NCI-H226 (cell line): ENCODE measurements around the gene AHI1.
"Not testable (repeated sequence)": the region's sequence is repeated elsewhere in the genome, so short reads cannot be mapped to it uniquely, and the experiment has no call there.

Experiments used
- DNase-seq: peaks from one replicate; pipeline ENCODE4 v3.0.0-alpha.2; 2015

The AHI1 gene

GRCh38 chr6:135505648-135506047 is 8.1 kb upstream of the AHI1 start:
- DNase-seq, result no peak

DNA sequence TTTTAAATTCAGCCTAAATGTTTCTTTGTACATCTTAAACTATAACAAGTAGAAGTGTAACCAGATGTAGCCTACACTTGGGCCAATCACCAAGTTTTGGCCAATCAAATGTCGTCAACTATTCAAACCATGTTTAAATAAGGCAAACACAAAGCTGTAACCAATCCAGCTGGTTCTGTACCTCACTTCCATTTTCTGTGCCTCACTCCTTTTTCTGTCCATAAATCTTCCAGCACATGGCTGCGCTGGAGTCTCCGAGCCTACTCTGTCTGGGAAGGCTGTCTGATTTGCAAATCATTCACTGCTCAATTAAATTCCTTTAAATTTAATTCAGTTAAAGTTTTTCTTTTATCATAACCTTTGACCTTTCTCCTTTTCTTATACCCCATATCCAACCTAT is 7.7 kb upstream of the AHI1 start:
- DNase-seq, result no peak

DNA sequence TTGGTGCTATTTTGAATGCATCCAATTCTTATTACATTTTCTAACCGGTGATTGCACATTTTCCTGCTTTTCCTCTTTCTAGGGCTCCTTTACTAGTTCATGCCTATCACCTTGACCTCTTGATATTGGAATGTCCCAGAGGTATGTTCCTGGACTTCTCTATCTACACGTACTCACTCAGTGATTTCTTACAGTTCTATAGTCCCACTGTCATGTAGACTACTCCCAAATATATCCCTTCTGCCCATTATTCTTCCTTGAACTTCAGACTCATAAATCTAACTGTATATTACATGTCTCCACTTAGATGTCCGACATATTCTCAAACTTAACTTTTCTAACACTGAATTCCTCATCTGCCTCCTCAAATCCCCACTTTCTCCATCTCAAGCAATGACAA is 7.2 kb upstream of the AHI1 start:
- DNase-seq, result no peak

- DNase-seq, result peak; percentile 51
Measured at GRCh38 chr6:135503703-135504475, 6.3 kb upstream of the AHI1 start.

DNA sequence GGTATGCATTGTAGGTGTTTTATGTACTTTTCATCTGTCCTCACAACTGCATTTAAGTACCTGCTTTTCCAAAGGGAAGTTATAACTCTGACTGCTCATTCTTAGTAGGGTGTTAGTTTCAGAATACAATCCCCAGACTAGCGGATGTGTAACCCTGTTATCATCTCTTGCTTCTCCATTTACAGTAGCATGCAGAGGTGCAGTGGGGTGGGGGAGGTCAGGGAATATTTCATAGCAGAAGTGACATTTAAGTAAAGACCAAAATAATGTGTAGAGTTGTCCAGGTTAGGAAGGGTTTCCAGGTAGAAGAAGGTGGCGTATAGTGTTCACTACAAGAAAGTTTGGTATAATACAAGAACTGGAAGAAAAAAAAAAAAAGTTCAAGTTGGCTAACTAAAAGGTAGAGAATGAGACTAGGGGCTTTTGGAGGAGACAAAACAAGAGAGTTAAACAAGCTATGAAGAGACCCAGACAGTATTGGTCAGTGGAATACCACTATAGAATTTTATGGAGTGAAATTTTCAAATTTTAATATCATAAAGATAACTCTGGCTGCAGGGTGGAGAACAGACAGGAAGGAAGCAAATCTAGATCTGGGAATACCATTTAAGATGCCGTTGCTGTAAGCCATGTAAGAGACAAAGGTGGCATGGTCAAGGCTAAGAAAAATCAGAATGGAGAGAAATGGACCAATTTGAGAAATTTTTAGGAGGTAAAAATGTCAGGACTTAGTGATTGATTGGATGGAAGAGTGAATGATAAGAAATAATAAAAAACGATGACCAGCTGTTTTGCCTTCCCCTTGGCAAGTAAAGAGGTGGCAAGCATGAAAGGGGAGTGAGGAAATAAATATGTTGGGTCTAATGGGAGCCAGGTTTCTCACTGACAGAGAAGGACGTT is 2.2 kb upstream of the AHI1 start:
- DNase-seq, result no peak

GRCh38 chr6:135498185-135498841 is 773 bp upstream of the AHI1 start:
- peak; percentile 81 for DNase-seq

DNA sequence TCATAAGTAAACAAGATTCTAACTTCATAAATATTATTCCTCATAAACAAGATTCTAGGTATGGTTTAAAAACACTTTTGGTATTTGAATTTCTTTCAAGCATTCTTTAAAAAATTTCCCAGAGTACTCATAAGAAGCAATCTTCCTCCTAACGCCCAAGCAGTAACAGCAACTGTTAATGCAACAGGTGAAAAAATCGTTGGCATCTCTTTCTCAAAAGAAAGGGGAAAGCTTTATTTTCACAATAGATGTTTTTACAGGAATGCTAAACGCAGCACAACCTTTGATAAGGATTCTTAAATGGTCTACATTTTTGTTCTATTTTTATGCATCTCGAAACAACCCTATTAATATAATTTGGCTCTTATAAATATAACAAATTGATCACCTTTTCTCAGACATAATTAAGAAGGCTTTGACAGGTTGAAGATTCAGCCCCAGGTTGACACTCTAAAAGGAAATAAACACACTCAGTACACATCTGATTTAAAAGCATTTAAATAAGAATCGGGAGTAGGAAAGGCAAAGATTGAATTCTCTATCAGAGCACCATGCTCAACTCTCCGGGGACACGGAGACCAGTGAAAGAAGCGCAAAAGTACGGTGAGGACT is 634 bp downstream of the AHI1 start:
- DNase-seq, result no peak

DNA sequence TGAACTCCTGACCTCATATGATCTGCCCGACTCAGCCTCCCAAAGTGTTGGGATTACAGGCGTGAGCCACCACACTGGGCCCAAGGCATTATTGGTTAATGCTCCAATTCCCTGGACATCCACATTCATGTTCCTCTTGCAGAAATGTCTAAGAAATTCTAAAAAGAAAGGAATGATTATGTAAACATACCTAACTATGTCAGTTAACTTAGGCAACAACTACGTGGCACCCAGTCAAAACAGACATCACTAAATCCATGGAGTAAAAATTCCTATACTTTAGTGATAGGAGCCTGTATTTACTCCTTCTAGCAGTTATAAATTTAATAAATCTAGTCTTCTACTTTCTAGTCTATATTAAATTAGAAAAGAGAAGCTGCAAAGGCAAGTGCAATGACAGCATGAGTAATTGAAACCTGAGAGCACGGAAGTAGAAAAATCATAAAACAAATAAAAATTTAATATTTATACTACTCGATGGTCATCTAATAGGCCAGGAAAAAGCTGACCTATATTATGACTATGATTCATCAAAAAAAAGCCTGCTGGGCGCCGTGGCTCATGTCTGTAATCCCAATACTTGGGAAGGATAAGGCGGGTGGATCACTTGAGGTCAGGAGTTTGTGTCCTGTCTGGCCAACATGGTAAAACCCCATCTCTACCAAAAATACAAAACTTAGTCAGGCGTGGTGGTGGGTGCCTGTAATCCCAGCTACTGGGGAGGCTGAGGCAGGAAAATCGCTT is 4.2 kb downstream of the AHI1 start:
- no peak for DNase-seq

DNA sequence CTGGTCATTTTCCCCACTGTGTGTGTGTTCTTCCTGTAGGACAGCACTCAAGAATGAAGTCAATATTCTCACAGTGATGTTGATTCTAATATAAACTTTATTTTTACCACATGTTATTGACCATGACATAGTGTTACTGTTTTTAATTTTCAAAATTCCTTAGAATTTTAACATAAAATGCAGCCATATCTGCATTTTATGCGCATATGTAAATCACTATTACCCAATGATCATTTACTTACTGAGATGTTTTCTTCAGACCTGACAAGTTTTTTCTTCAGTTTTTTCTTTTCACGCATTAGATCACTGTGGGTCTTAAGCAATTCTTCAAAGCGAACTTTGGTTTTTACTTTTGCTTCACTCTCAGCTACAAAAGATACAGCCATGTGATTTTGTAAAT is 7.2 kb downstream of the AHI1 start:
- no peak for DNase-seq

DNA sequence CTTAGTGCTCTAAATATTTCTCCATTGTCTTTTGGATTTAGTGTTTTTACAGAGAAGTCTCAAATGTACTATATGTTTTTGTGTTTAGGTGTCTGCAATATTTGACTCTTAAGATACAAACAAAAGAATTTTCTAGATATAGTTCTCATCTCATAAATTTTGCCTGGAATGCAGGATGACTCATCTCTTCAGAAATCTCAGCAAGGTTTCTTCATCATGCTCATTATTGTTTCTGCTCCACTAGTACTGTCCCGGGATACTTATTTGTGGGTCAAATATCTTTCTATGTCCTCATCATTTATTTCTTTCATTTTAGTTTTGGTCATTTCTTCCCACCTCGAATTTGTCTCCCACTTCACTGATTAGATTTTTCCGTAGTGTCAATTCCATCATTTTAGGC is 9.5 kb downstream of the AHI1 start:
- peak; percentile 58 for DNase-seq

GRCh38 chr6:135483903-135484302 is 13.6 kb downstream of the AHI1 start:
- not testable (repeated sequence) for DNase-seq

- DNase-seq, result no peak
Measured at GRCh38 chr6:135481783-135482369, 15.7 kb downstream of the AHI1 start.

DNA sequence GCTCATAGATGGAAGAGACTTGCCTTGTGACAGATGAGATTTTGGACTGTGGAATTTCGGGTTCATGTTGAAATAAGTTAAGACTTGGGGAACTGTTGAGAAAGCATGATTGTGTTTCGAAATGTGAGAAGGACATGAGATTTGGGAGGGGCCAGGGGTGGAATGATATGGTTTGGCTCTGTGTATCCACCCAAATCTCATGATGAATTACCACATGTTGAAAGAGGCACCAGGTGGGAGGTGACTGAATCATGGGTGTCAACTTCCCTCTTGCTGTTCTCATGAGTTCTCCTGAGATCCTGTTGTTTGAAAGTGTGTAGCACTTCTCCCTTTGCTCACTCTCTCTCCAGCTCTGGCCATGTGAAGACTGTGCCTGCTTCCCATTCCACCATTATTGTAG is 17.9 kb downstream of the AHI1 start:
- no peak for DNase-seq

- DNase-seq, result no peak
Measured at GRCh38 chr6:135478626-135479025, 18.9 kb downstream of the AHI1 start.

- DNase-seq, result no peak
Measured at GRCh38 chr6:135475292-135475886, 22.2 kb downstream of the AHI1 start.

- no peak for DNase-seq
Measured at GRCh38 chr6:135474362-135474761, 23.2 kb downstream of the AHI1 start.

GRCh38 chr6:135465903-135466302 is 31.6 kb downstream of the AHI1 start:
- DNase-seq, result no peak

GRCh38 chr6:135465307-135465706 is 32.2 kb downstream of the AHI1 start:
- no peak for DNase-seq

DNA sequence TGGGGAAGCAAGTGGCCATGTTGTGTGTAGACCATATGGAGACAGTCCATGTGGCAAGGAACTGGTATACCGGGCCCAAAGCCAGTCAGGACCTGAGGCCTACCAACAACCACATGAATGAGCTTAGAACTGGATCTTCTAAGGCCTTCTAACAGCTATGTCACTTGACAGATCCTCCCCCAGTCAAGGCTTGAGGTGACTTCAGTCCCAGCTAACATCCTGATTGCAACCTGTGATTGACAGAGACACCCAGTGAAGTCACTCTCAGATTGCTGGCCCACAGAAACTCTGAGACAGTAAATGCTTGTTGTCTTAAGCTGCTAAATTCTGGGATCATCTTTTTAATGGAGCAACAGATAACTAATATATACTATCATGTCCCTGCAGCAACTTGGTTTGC is 32.9 kb downstream of the AHI1 start:
- DNase-seq, result no peak

GRCh38 chr6:135461208-135461607 is 36.3 kb downstream of the AHI1 start:
- no peak for DNase-seq

- no peak for DNase-seq
Measured at GRCh38 chr6:135458051-135458450, 39.5 kb downstream of the AHI1 start.
